ENCODE results near the gene DCST2. TPM values are rescaled to one million over a fixed set of nuclear protein-coding genes. Genes with fewer than 3 reads are reported as not detected.

DCST2 gene
- total RNA-seq, 1 experiment from 2014 or later = not detected

- in situ Hi-C loops (cut with HindIII; ENCODE audit: low pct_unique_long_range_greater_than_20kb, low sequenced_read_pairs) = no loop called here
- DNase-seq (ENCODE audit: low read depth) = peak; percentile 100
These were observed 59.3 kb downstream of the DCST2 start, which contains the start of gene CKS1B for GRCh38 chr1:154974102-154974807. CKS1B (plus strand) TSS chr1:154974681; CDS start chr1:154974746, 65 bp downstream.

DNA sequence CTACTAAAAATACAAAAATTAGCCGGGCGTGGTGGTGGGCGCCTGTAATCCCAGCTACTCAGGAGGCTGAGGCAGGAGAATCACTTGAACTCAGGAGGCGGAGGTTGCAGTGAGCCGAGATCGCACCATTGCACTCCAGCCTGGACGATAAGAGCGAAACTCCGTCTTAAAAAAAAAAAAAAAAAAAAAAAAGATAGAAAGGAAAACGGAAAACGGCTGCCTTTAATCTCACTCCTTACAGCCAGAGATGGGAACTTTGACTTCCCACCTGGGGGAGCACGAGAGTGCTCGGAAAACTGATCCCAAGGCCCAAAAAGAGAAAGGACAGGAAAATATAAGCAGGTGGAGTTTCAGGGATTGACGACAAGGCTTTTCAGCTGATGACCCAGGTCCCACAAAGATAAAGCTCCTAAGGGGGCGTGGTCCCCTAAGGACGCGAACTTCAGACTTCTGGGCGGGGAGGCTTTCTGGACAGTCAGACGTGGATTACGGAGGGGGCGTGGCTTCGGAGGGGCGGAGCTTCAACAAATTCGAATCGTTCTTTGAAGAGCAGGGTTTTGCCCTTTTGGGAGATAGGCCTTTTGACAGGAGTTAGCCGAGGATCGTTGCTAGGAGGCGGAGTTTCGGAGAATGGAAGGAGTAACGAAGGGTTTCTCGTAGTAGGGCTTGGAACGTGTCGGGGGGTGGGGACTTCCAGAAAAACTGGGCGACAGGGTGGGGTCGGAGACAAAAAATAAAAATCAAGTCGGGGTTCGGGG, 60.1 kb downstream of the DCST2 start:
- peak; percentile 98 for DNase-seq (ENCODE audit: low read depth)
- in situ Hi-C loops (cut with HindIII; ENCODE audit: low pct_unique_long_range_greater_than_20kb, low sequenced_read_pairs) = no loop called here

DNA sequence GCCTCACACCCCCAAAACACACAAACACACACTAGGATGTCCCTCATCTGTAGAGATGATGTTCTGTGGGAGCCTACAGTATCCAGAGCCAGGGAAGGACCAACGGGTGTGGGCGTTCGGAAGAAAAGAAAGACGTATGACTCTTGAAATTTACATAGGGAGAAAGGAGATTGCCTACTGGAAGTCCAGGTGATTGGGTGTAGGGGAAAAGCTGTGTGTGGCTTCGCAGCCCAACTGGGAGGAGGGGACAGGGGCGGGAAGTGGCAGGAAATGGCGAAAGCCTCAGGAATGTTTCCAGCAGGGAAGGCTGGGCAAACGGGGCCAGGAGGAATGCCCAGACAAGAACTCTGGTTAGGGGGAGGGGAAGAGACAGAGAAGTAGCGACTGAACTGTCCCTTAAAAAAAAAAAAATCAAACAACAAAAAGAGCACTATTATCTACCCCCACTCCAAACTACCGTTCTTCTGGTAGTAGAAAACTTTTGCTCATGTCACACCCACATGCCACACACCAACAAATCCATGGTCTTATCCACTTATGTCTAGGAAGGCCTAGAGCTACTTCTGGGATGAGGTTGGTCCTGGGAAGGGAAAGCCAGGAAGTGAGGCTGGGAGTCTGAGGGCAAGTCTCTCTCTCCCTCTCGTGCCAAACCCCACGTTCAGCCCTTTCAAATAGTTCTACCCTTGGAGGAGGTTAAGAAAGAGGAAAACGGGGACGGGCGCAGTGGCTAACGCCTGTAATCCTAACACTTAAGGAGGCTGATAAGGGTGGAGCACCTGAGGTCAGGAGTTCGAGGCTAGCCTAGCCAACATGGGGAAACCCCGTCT, 60.9 kb downstream of the DCST2 start:
- DNase-seq (ENCODE audit: low read depth) = peak; percentile 97
- in situ Hi-C loops (cut with HindIII; ENCODE audit: low pct_unique_long_range_greater_than_20kb, low sequenced_read_pairs) = no loop called here

- DNase-seq (ENCODE audit: low read depth) = no peak
- in situ Hi-C loops (cut with HindIII; ENCODE audit: low pct_unique_long_range_greater_than_20kb, low sequenced_read_pairs) = no loop called here
These were observed 61.4 kb downstream of the DCST2 start for GRCh38 chr1:154972213-154972516.

- no peak for DNase-seq (ENCODE audit: low read depth)
- in situ Hi-C loops (cut with HindIII; ENCODE audit: low pct_unique_long_range_greater_than_20kb, low sequenced_read_pairs) = no loop called here
These were observed 62.1 kb downstream of the DCST2 start for GRCh38 chr1:154971341-154971998.

GRCh38 chr1:154970631-154971340, 62.8 kb downstream of the DCST2 start, which contains the start of gene SHC1:
SHC1 (minus strand) TSS chr1:154970747; CDS start chr1:154970526, 221 bp downstream.
- peak; percentile 87 for DNase-seq (ENCODE audit: low read depth)
- in situ Hi-C loops (cut with HindIII; ENCODE audit: low pct_unique_long_range_greater_than_20kb, low sequenced_read_pairs) = no loop called here

GRCh38 chr1:154969860-154970452, 63.6 kb downstream of the DCST2 start:
- no peak for DNase-seq (ENCODE audit: low read depth)
- in situ Hi-C loops (cut with HindIII; ENCODE audit: low pct_unique_long_range_greater_than_20kb, low sequenced_read_pairs) = no loop called here

DNA sequence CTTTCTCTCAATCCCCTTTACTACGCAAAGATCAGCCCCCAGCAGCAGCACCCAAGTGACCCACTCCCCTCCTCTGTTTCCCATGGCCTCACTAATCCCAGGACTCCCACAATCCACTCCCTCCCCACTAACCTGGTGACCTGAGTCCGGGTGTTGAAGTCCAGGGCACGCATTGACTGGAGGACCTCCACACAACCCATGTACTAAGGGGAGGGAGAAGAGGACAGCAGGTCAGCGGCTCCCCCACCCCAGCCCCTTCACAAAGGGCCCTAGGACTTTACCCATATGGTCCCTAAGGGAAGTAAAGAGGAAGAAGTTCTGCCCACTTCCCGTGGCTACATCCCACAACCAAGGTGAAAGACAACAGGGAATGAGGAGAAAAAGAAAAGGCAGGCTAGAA, 64.3 kb downstream of the DCST2 start:
- in situ Hi-C loops (cut with HindIII; ENCODE audit: low pct_unique_long_range_greater_than_20kb, low sequenced_read_pairs) = no loop called here

GRCh38 chr1:154968731-154969130, 64.8 kb downstream of the DCST2 start:
- in situ Hi-C loops (cut with HindIII; ENCODE audit: low pct_unique_long_range_greater_than_20kb, low sequenced_read_pairs) = no loop called here
- DNase-seq (ENCODE audit: low read depth) = no peak

More for the DNA sequence above, 64.3 kb downstream of the DCST2 start:
- DNase-seq (ENCODE audit: low read depth) = no peak

Other genes with a start within 250 kb of the DCST2 start
- gene KCNN3, start 163.5 kb downstream of the DCST2 start, total RNA-seq (2014; rRNA removed; shearing (Covaris generic); ENCODE audit: low replicate concordance) = not detected in 2 replicates
- 49.9 and 66.3 TPM in 2 replicates for gene PMVK, start 97.1 kb downstream of the DCST2 start, total RNA-seq (2014; rRNA removed; shearing (Covaris generic); ENCODE audit: low replicate concordance)
- gene PBXIP1, start 77.7 kb downstream of the DCST2 start, total RNA-seq (2014; rRNA removed; shearing (Covaris generic); ENCODE audit: low replicate concordance) = 19.2 and 33.0 TPM in 2 replicates
- 18.4 and 22.2 TPM in 2 replicates for gene PYGO2, start 72.0 kb downstream of the DCST2 start, total RNA-seq (2014; rRNA removed; shearing (Covaris generic); ENCODE audit: low replicate concordance)
- 95.0 and 109 TPM in 2 replicates for gene SHC1, start 63.0 kb downstream of the DCST2 start, total RNA-seq (2014; rRNA removed; shearing (Covaris generic); ENCODE audit: low replicate concordance)
- gene CKS1B, start 59.1 kb downstream of the DCST2 start, total RNA-seq (2014; rRNA removed; shearing (Covaris generic); ENCODE audit: low replicate concordance) = 166 and 305 TPM in 2 replicates
- gene FLAD1, start 50.4 kb downstream of the DCST2 start, total RNA-seq (2014; rRNA removed; shearing (Covaris generic); ENCODE audit: low replicate concordance) = 33.4 and 41.9 TPM in 2 replicates
- not detected in 2 replicates for gene LENEP, start 40.2 kb downstream of the DCST2 start, total RNA-seq (2014; rRNA removed; shearing (Covaris generic); ENCODE audit: low replicate concordance)
- 12.2 and 22.8 TPM in 2 replicates for gene ZBTB7B, start 31.0 kb downstream of the DCST2 start, total RNA-seq (2014; rRNA removed; shearing (Covaris generic); ENCODE audit: low replicate concordance)
- gene DCST1, start within 50 bp of the DCST2 start, total RNA-seq (2014; rRNA removed; shearing (Covaris generic); ENCODE audit: low replicate concordance) = not detected in 2 replicates
- 102 and 125 TPM in 2 replicates for gene ADAM15, start 17.5 kb upstream of the DCST2 start, total RNA-seq (2014; rRNA removed; shearing (Covaris generic); ENCODE audit: low replicate concordance)
- 22.3 and 38.5 TPM in 2 replicates for gene EFNA4, start 30.0 kb upstream of the DCST2 start, total RNA-seq (2014; rRNA removed; shearing (Covaris generic); ENCODE audit: low replicate concordance)
- gene EFNA3, start 45.1 kb upstream of the DCST2 start, total RNA-seq (2014; rRNA removed; shearing (Covaris generic); ENCODE audit: low replicate concordance) = 9.1 and 10.0 TPM in 2 replicates
- 2.5 and 19.2 TPM in 2 replicates for gene EFNA1, start 94.1 kb upstream of the DCST2 start, total RNA-seq (2014; rRNA removed; shearing (Covaris generic); ENCODE audit: low replicate concordance)
- gene SLC50A1, start 102.1 kb upstream of the DCST2 start, total RNA-seq (2014; rRNA removed; shearing (Covaris generic); ENCODE audit: low replicate concordance) = 46.9 and 54.7 TPM in 2 replicates
- gene DPM3, start 106.8 kb upstream of the DCST2 start, total RNA-seq (2014; rRNA removed; shearing (Covaris generic); ENCODE audit: low replicate concordance) = 171 and 198 TPM in 2 replicates
- 271 and 341 TPM in 2 replicates for gene KRTCAP2, start 139.5 kb upstream of the DCST2 start, total RNA-seq (2014; rRNA removed; shearing (Covaris generic); ENCODE audit: low replicate concordance)
- not detected in 2 replicates for gene TRIM46, start 140.1 kb upstream of the DCST2 start, total RNA-seq (2014; rRNA removed; shearing (Covaris generic); ENCODE audit: low replicate concordance)
- gene THBS3, start 174.1 kb upstream of the DCST2 start, total RNA-seq (2014; rRNA removed; shearing (Covaris generic); ENCODE audit: low replicate concordance) = 20.5 and 28.3 TPM in 2 replicates
- 152 and 172 TPM in 2 replicates for gene MTX1, start 174.9 kb upstream of the DCST2 start, total RNA-seq (2014; rRNA removed; shearing (Covaris generic); ENCODE audit: low replicate concordance)
- gene ENTREP3, start 221.7 kb upstream of the DCST2 start, total RNA-seq (2014; rRNA removed; shearing (Covaris generic); ENCODE audit: low replicate concordance) = 4.3 and 7.1 TPM in 2 replicates
- 52.5 and 77.8 TPM in 2 replicates for gene SCAMP3, start 228.6 kb upstream of the DCST2 start, total RNA-seq (2014; rRNA removed; shearing (Covaris generic); ENCODE audit: low replicate concordance)
- gene CLK2, start 239.7 kb upstream of the DCST2 start, total RNA-seq (2014; rRNA removed; shearing (Covaris generic); ENCODE audit: low replicate concordance) = 30.8 and 32.8 TPM in 2 replicates
- gene HCN3, start 243.7 kb upstream of the DCST2 start, total RNA-seq (2014; rRNA removed; shearing (Covaris generic); ENCODE audit: low replicate concordance) = 0.06 and 0.84 TPM in 2 replicates

All from Caki2 (cell line).